HG02840 (cell line): ENCODE data around the gene CNTN5.
A peak's percentile ranks its signal among the peaks of the same experiment; 100 is the strongest.

Experiments used
- ATAC-seq: cut with Tn5 transposase; IDR thresholded peaks from one replicate; pipeline ENCODE4 v1.9.1; 2021; ENCODE audit warnings: mild to moderate bottlenecking, moderate library complexity, moderate number of reproducible peaks; ENCODE audit not compliant: unreplicated experiment, low FRiP score

CNTN5 gene

GRCh38 chr11:99494065-99494464, 473.3 kb downstream of the CNTN5 start:
- no peak for ATAC-seq

GRCh38 chr11:99501655-99502054, 480.9 kb downstream of the CNTN5 start:
- no peak for ATAC-seq

DNA sequence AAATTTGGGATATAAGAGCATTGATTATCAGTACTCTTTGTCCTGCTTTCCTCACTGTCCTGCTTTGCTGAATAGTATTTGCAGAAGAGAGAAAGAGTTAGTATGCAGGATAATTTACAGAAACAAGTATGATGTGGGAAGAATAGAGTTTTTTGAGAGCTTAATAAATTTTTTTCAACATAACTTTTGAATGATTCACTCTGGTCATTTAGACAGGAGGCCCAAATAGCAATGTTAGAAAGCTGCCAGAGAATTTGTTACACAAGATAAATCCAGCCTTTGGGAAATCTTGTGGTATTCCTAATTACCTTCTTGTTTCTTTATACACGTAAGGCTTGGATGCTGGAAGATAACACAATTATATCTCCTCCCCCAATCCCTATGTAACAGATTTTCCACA, 484.6 kb downstream of the CNTN5 start:
- no peak for ATAC-seq

DNA sequence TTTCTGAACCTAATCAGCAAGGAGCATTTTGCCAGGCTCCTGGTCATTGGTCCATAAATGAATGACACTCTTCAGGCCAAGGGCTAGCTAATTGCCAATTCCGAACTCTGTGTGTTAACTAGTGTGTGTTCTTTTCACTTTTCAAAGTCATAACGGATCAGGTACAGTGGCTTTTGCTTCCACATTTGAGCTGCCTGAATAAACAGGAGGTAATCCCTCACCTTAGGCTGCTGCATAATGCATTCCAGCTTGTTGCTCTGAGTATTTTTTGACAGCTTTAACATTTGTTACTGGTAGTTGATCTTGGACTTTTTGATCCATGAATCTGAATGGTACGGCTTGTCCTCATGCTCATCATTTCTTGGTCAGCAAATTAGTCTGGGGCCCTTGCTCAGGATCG, 485.1 kb downstream of the CNTN5 start:
- ATAC-seq: no peak

DNA sequence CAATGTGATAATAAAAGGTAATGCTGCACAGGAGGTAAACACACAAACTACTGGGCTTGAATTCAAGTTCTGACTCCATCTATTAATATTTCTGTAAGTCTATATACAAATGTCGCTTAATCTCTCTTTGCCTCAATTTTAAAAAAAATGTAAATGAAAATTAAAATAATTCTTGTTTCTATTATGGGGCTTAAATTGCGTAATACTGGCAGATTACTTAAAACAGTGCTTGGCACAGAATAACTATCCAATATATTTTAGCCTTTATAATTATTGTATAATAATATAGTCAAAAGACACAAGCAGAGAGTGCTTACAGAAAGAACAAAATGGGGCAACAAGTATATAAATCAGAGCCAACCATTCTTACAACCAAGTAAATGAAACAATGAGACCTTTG, 489.1 kb downstream of the CNTN5 start:
- no peak for ATAC-seq

GRCh38 chr11:99513368-99513767, 492.6 kb downstream of the CNTN5 start:
- ATAC-seq: no peak

- ATAC-seq: no peak
Observed at GRCh38 chr11:99519095-99519494, 498.3 kb downstream of the CNTN5 start.

GRCh38 chr11:99522467-99523173, 501.9 kb downstream of the CNTN5 start:
- ATAC-seq: no peak

- ATAC-seq: no peak
Observed at GRCh38 chr11:99531468-99531867, 510.7 kb downstream of the CNTN5 start.

DNA sequence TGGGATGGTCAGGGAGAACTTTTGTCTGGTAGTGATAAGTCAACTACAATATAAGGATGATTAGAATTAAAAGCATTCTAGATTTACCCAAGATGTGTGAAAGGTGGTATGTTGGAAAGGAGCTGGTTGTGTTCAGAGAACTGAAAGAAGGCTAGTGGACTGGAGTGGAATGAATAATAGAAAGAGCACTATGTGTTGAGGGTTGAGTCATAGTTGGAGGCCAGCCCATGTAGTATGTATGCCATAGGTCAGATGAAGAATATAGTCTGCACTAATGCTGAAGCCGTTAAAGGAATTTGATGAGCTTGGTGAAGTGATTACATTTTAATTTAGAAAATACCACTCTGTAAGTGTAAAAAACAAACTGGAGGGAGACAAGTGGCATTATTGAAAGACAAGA, 514.1 kb downstream of the CNTN5 start:
- ATAC-seq: peak; percentile 57

DNA sequence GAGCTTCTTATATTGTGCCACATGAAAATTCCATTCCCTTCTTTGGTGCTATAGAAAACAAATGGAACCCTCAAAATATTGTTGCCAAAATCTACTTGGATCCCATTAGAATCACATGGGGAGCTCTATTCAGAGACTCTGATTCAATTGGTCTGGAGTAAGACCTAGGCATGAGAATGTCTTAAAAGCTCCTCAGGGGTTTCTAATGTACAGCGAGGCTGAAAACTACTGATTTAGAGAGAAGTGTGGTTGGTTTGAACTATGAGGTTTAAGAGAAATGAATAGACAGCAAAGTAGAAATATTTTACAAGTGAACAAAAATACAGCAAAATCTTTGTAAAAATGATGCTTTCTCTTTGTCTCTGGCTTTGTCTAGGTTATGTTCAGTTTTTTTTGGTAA, 514.7 kb downstream of the CNTN5 start:
- peak; percentile 81 for ATAC-seq

DNA sequence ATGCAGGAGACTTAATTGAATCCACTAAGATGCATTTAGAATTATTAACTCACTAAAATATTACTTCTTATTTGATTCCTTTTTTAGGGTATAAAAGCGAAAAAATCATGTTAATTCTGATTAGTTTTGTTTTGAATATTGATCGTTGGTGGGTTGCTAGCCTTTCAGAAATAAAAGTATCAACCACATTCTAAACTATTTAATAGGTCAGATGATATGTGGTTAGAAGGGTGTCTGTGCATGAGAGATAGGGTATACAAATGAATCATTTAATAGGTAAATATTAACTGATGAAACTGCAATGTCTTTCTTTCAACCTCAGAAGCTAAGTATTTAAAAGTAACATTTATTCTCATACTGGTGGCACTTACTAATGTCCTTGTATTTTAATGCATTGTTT, 515.1 kb downstream of the CNTN5 start:
- peak; percentile 78 for ATAC-seq

DNA sequence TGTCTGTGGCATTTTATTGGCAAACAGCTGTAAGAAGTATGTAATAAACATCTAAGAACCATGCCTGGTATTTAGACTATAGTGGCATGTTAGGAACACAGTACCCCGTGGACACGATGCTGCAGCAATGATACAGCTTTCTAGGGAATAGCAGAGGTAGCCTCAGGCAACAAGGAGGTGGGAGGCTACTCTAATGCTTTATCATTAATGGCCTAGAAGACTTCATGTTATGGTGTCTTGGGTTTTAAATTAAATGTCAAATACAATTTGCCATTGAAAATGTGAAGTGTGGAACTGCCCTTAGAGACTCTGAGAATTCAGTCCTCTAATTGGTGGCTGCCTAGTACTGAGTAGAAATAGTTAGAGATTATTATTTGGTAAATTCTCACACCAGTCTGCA, 516.9 kb downstream of the CNTN5 start:
- no peak for ATAC-seq

- ATAC-seq: no peak
Observed at GRCh38 chr11:99545616-99546015, 524.9 kb downstream of the CNTN5 start.

DNA sequence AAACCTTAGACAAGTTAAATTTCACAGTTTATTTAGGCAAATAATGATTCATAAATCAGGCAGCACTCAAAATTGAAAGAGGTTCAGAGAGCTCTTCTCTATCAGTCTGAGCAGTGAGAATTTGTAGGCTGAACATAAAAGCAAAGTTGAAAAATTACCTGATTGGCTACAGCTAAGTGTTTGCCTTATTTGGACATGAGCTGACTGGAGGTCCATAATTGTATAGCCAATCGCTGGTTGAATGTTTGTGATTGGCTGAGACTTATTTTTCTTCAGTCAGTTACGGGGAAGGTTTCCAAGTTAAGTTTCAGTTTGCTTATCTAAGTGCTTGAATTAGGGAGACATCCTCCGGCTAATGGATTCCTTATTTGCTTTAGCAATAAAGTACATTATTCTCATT, 527.5 kb downstream of the CNTN5 start:
- ATAC-seq: no peak

GRCh38 chr11:99554232-99554903, 533.6 kb downstream of the CNTN5 start:
- ATAC-seq: no peak

GRCh38 chr11:99555486-99555885, 534.7 kb downstream of the CNTN5 start:
- ATAC-seq: no peak

DNA sequence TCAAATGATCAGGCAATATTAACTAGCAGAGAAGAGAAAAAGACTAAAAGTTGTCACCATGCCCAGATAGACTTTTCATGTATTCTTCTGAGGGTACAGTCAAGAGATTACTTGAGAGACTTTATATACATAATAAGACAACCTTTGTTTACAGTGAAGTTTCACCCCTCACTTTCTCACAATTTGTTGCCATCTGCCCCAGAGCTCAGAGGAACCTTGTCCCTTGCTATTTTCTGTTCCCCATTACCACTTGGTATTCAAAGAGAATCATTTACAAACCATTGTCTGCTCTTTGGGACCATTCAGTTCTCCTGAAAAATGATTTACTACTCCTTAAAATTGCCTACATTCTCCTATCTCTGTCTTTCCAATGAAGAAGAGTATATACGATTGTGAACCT, 544.6 kb downstream of the CNTN5 start:
- peak; percentile 60 for ATAC-seq

GRCh38 chr11:99567334-99567956, 546.7 kb downstream of the CNTN5 start:
- ATAC-seq: no peak

DNA sequence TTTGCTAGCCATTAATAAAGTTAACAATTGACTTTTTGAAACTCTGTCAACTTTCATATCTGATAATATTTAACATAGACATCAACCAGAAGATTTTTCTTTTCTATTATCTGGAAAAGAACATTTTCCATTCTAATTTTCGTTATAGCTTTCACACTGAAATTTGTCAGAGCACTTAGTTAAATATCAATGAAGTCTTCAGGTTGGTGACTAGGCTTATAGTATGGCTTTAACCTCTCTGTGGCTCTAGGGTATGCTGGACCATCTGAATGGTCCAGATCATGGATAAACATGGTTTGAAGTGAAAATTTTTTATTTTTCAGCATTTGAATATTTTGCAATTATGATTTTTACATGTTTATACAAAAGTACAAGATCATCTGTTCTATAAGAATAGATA, 548.1 kb downstream of the CNTN5 start:
- ATAC-seq: no peak

DNA sequence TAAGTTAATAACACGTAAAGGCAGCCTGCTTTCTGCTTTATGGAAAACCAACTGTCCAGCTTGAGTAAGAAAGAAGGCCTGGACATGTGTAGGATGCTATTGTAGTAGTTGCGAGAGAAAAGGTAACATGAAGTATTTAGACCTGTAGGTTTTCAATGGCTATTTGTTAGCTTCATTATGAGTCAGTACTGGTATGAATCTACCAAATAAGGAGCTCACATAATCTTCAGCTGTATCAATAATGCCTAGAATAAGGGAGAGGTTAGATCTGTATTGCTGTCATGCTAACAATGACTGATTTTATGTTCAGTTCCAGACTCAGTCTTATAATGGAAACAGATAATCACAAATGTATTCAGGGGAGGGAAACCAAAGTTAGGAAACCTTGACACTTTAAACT, 550.3 kb downstream of the CNTN5 start:
- peak; percentile 87 for ATAC-seq

- no peak for ATAC-seq
Observed at GRCh38 chr11:99584830-99585229, 564.1 kb downstream of the CNTN5 start.
